NCI-H2227 treated with DMSO at 0.1 percent for 48 hours (cell line): ENCODE results near the gene PSMC6.
"Not testable (repeated sequence)": the region's sequence is repeated elsewhere in the genome, so short reads cannot be mapped to it uniquely, and the experiment has no call there.

Experiments
- DNase-seq: peaks from one replicate; lab custom pipeline; 2025; lab: John Stamatoyannopoulos, UW

The PSMC6 gene

GRCh38 chr14:52723514-52724359 lies 16.7 kb downstream of the PSMC6 start:
- no peak for DNase-seq

- DNase-seq: no peak
These were observed 17.3 kb downstream of the PSMC6 start for GRCh38 chr14:52724360-52724644.

DNA sequence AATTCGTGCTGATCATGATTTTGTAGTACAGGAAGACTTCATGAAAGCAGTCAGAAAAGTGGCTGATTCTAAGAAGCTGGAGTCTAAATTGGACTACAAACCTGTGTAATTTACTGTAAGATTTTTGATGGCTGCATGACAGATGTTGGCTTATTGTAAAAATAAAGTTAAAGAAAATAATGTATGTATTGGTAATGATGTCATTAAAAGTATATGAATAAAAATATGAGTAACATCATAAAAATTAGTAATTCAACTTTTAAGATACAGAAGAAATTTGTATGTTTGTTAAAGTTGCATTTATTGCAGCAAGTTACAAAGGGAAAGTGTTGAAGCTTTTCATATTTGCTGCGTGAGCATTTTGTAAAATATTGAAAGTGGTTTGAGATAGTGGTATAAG lies 20.5 kb downstream of the PSMC6 start:
- DNase-seq: not testable (repeated sequence)

- not testable (repeated sequence) for DNase-seq
These were observed 22.0 kb downstream of the PSMC6 start for GRCh38 chr14:52729035-52729434.

GRCh38 chr14:52729585-52729924 lies 22.6 kb downstream of the PSMC6 start:
- no peak for DNase-seq

DNA sequence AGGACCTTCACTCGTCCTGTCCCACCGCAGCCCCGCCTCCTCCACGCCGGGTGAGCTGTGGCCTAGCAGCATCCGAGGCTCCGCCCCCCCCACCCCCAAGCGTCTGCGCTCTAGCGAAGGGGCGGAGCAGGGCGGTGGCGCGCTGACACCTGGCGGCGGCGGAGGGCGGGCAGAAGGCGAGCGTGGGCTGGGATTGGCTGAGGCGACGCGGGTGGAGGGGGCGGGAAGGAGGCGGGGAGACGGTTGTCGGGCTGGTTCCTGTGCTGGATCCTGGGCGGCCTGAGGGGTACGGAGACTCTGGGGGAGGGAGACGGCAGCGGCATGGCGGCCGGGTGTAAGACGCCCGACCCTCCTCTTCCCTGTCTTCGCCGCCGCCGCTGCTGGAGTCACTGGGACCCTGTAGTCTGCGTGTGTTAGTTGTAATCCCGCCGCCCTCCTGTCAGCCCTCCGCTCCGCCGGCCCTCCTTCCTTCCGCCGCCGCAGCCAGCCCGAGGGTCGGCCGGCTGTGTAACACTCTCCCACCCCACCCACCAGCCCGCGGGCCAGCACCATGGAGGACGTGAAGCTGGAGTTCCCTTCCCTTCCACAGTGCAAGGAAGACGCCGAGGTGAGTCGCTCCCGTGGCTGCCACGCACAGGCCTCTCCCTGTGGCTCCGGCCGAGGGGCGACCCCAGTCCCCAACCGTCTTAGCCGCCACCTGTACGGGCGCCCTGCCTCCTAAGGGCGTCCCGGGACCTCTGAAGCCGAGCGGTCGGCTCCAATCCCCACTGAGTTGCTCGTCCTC lies 23.1 kb downstream of the PSMC6 start, which contains the start of gene STYX:
Gene STYX (plus strand): TSS at position 242 of the 784 bp plus-strand sequence. CDS start 309 bp downstream, at position 551.
- DNase-seq: peak; percentile 97

DNA sequence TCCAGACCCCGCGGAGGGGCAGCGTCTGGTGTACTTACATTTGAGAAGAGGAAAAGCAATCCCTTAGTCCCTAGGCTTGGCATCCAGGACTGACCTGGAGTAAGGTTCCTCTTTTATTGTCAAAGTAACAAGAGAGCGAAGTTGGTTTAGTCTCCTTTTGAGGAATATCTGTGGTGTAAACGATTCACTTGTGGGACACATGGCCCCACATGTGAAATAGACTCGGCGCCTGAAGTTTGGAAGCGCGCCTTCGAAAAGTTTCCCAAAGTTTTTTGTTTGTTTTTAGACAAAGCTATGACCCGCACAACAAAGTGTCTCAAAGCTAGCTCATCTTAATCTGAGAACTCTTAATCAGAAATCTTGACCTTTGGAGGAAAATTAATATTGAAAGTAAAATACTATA lies 23.7 kb downstream of the PSMC6 start:
- no peak for DNase-seq

GRCh38 chr14:52733824-52734223 lies 26.8 kb downstream of the PSMC6 start:
- DNase-seq: no peak

DNA sequence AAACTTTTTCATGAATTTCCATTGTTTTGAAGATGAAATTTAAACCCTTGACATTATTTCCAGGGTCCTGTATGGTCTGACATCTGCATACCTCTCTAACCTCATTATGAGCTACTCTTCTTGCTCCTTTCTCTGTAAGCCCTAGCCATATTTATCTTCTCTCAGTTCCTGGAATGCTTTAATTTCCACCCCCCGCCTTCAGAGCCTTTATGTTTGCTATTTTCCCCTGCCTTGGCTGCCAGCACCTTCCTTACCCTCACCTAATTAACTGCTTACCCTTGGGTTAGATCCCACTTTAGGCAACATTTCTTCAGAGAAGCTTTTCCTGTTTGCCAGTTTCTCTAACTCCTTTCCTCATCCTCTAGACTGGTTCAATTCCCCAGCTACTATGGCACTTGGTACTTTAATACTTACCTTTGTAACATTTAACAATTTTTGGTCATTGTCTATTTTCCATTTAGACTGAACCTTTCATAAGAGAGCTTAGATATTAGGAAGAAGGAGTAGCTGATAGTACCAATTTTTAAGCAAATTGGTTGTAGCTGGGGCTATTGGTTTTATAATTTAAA lies 29.0 kb downstream of the PSMC6 start:
- DNase-seq: no peak

- no peak for DNase-seq
These were observed 31.4 kb downstream of the PSMC6 start for GRCh38 chr14:52738409-52738808.

- no peak for DNase-seq
These were observed 33.8 kb downstream of the PSMC6 start for GRCh38 chr14:52740751-52741150.

- no peak for DNase-seq
These were observed 34.9 kb downstream of the PSMC6 start for GRCh38 chr14:52741865-52742264.

GRCh38 chr14:52748647-52749292 lies 41.8 kb downstream of the PSMC6 start:
- DNase-seq: no peak

DNA sequence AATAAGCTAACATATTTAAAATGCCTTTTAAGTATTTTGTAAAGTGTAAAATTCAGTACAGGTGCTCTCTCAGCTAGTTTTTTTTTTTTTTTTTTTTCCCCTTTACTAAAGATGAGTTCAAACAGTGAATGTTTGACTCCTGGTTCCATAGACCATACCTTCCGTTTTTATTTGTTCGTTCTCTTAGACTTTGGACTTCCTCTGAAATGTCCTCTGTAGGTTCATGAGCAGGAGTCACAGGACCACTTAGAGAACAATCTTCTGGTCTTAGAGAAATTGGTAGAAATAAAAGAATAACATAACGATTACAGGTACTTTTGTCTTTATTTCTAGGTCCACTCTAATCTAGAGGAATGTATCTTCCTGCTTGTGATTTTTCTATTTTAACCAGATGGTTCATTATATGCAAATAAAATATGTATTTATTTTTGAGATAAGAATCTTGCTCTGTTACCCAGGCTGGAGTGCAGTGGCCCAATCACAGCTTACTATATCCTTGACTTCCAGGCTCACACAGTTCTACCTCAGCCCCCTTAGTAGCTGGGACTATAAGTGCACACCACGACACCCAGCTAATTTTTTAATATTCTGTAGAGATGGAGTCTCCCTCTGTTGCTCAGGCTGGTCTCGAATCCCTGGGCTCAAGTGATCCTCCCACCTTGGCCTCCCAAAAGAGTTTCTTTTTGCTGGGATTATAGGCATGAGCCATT lies 48.8 kb downstream of the PSMC6 start:
- no peak for DNase-seq

GRCh38 chr14:52759145-52759544 lies 52.1 kb downstream of the PSMC6 start:
- DNase-seq: no peak

DNA sequence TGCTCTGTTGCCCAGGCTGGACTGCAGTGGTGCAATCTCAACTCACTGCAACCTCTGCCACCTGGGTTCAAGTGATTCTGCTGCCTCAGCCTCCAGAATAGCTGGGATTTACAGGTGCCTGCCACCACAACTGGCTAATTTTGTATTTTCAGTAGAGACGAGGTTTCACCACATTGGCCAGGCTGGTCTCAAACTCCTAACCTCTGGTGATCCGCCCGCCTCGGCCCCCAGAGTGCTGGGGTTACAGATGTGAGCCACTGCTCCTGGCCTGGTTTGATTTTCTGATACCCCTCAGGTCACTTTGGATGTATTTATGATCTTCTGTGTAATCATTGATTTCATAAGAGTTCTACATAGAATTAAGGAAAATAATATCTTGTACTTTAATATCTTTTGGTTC lies 55.9 kb downstream of the PSMC6 start:
- not testable (repeated sequence) for DNase-seq

GRCh38 chr14:52767058-52767833 lies 60.2 kb downstream of the PSMC6 start:
- no peak for DNase-seq

- no peak for DNase-seq
These were observed 62.9 kb downstream of the PSMC6 start for GRCh38 chr14:52769887-52770286.

DNA sequence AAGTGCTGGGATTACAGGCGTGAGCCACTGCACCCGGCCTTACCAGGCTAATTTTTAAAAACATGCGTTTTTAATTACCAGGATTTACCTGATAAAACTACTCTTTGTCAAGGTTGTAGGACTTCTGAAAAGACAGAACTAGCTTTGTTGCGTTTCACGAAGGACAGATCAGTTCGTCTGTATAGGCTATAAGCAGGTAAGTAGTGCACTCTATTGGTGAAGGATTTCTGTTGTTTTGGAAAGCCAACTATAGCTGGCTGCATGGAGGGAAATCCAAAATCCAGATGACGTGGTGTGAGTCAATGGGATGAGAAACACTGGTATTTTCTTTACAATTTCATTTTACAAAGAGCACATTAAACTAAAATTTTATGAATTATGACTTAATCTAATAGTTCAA lies 69.8 kb downstream of the PSMC6 start:
- DNase-seq: no peak
